MM.1S (cell line): ENCODE measurements around the gene KCTD2.

ENCODE experiments used
- CTCF ChIP-seq: fragments of 300-600 bp; sonication (generic); IDR thresholded peaks from 2 replicates; pipeline ENCODE4 v1.5.1; 2016; ENCODE audit warnings: antibody characterized with exemption, low read length, mixed read lengths
- EZH2phosphoT487 ChIP-seq: fragments of 300-600 bp; sonication (generic); IDR thresholded peaks from 2 replicates; pipeline ENCODE4 v1.6.1; 2018; ENCODE audit warnings: antibody characterized with exemption, low read length

- TF ChIP-seq CTCF (no peak), EZH2phosphoT487 (no peak)
Measured at GRCh38 chr17:75009139-75009724, 37.8 kb upstream of the KCTD2 start.
